IPS-15b (cell line): Measurements from ENCODE around the gene ATP6V0E1.
"Not testable (repeated sequence)": the region's sequence is repeated elsewhere in the genome, so short reads cannot be mapped to it uniquely, and the experiment has no call there.

ENCODE experiments used
- H3K27me3 ChIP-seq: one replicate; pipeline ENCODE4 v1.6.1; 2013; ENCODE audit warnings: low read length; ENCODE audit not compliant: control insufficient read depth, insufficient read depth
- H3K36me3 ChIP-seq: one replicate; pipeline ENCODE4 v1.6.1; 2013; ENCODE audit warnings: low read length; ENCODE audit not compliant: control insufficient read depth, insufficient read depth
- H3K4me1 ChIP-seq: one replicate; pipeline ENCODE4 v1.6.1; 2013; ENCODE audit warnings: mild to moderate bottlenecking, low read length; ENCODE audit not compliant: control insufficient read depth, insufficient read depth
- H3K4me3 ChIP-seq: one replicate; pipeline ENCODE4 v1.5.1; 2013; ENCODE audit warnings: low read depth, low read length
- H3K9ac ChIP-seq: one replicate; pipeline ENCODE4 v1.6.1; 2013; ENCODE audit warnings: low read depth, mild to moderate bottlenecking, low read length
- H3K9me3 ChIP-seq: one replicate; pipeline ENCODE4 v1.6.1; 2013; ENCODE audit warnings: mild to moderate bottlenecking, low read length; ENCODE audit not compliant: control insufficient read depth, insufficient read depth

The ATP6V0E1 gene

GRCh38 chr5:173011566-173011965 lies 28.0 kb downstream of the ATP6V0E1 start:
- Histone ChIP-seq H3K27me3 (no peaks in the 10 kb centered on the region), H3K36me3 (no peaks in the 10 kb centered on the region), H3K9ac (no peak overlapping the region), H3K4me1 (peaks cover 6% of the 10 kb centered on the region), H3K4me3 (no peak overlapping the region), H3K9me3 (no peaks in the 10 kb centered on the region)

DNA sequence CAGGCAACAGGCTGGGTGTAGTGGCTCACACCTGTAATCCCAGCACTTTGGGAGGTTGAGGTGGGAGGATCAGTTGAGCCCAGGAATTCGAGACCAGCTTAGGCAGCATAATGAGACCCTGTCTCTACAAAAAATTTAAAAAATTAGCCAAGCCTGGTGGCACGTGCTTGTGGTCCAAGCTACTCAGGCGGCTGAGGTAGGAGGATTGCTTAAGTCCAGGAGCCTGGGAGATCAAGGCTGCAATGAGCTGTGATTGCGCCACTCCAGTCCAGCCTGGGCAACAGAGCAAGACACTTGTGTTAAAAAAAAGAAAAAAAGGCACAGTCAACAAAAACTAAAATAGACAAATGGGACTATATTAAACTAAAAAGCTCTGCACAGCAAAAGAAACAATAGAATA lies 29.3 kb downstream of the ATP6V0E1 start:
- H3K4me3 ChIP-seq = no peak overlapping the region
- H3K4me1 ChIP-seq = peaks cover 7% of the 10 kb centered on the region
- H3K27me3 ChIP-seq = no peaks in the 10 kb centered on the region
- H3K36me3 ChIP-seq = no peaks in the 10 kb centered on the region
- H3K9me3 ChIP-seq = no peaks in the 10 kb centered on the region
- no peak overlapping the region for H3K9ac ChIP-seq

DNA sequence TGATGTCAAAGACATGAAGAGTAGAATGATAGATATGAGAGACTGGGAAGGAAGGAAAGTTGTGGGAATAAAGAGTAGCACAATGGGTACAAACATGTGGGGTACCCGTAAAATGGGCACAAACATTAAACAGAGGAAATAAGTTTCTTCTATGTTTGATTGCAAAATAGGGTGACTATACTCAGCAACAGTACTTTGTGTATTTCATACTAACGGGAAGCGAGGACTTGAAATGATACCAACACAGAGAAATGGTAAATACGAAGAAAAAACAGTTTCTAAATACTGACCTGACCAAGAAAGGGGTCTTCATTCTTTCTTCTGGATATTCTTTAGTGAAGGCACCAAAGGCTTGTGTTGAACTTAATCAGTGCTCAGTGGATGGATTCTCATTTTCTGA lies 31.1 kb downstream of the ATP6V0E1 start:
- Histone ChIP-seq H3K9me3 (no peaks in the 10 kb centered on the region), H3K4me3 (no peak overlapping the region), H3K4me1 (peaks cover 7% of the 10 kb centered on the region), H3K36me3 (no peaks in the 10 kb centered on the region), H3K27me3 (no peaks in the 10 kb centered on the region), H3K9ac (no peak overlapping the region)

GRCh38 chr5:173015192-173015591 lies 31.6 kb downstream of the ATP6V0E1 start:
- Histone ChIP-seq H3K36me3 (no peaks in the 10 kb centered on the region), H3K9ac (no peak overlapping the region), H3K4me1 (peaks cover 7% of the 10 kb centered on the region), H3K4me3 (no peak overlapping the region), H3K9me3 (no peaks in the 10 kb centered on the region), H3K27me3 (no peaks in the 10 kb centered on the region)

- H3K9me3 ChIP-seq = no peaks in the 10 kb centered on the region
- no peaks in the 10 kb centered on the region for H3K36me3 ChIP-seq
- no peaks in the 10 kb centered on the region for H3K27me3 ChIP-seq
- peaks cover 7% of the 10 kb centered on the region for H3K4me1 ChIP-seq
- no peak overlapping the region for H3K9ac ChIP-seq
- H3K4me3 ChIP-seq = no peak overlapping the region
Measured at GRCh38 chr5:173015598-173016455, 32.3 kb downstream of the ATP6V0E1 start.

GRCh38 chr5:173016598-173017046 lies 33.1 kb downstream of the ATP6V0E1 start:
- no peaks in the 10 kb centered on the region for H3K27me3 ChIP-seq
- no peak overlapping the region for H3K9ac ChIP-seq
- peaks cover 7% of the 10 kb centered on the region for H3K4me1 ChIP-seq
- no peaks in the 10 kb centered on the region for H3K9me3 ChIP-seq
- no peak overlapping the region for H3K4me3 ChIP-seq
- H3K36me3 ChIP-seq = no peaks in the 10 kb centered on the region

DNA sequence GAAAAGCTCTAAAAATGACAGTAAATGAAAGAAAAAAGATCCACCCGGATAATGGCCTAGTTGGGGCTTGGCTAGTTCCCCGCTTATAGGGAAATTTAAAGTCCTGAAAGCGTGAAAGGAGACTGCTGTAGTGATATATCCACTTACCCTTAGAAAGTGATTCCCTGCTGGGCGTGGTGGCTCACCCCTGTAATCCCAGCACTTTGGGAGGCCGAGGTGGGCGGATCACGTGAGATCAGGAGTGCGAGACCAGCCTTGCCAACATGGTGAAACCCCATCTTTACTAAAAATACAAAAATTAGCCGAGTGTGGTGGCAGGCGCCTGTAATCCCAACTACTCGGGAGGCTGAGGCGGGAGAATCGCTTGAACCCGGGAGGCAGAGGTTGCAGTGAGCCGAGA lies 33.5 kb downstream of the ATP6V0E1 start:
- not testable (repeated sequence) for H3K4me3 ChIP-seq, H3K27me3 ChIP-seq, H3K9me3 ChIP-seq, H3K4me1 ChIP-seq, H3K9ac ChIP-seq, H3K36me3 ChIP-seq

DNA sequence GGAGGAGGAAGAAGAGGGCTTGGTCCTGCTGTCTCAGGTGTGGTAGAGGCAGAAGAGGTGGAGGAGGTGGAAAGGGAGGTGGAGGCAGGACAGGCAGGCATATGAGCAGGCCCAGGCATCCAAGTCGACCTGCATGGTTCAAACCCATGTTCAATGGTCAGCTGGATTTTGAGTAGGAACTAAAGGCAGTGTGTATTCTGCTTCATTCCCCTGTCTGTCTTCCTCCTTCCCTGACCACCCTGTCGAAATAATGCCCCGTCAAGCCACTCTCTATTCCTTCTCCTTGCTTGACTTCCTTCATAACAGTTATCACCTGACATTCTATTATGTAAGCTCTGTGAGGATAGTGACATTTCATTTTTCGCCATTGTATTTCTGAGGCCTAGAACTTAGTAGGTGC lies 34.8 kb downstream of the ATP6V0E1 start:
- Histone ChIP-seq H3K9ac (no peak overlapping the region), H3K9me3 (no peaks in the 10 kb centered on the region), H3K4me3 (no peak overlapping the region), H3K4me1 (peaks cover 7% of the 10 kb centered on the region), H3K36me3 (no peaks in the 10 kb centered on the region), H3K27me3 (no peaks in the 10 kb centered on the region)

DNA sequence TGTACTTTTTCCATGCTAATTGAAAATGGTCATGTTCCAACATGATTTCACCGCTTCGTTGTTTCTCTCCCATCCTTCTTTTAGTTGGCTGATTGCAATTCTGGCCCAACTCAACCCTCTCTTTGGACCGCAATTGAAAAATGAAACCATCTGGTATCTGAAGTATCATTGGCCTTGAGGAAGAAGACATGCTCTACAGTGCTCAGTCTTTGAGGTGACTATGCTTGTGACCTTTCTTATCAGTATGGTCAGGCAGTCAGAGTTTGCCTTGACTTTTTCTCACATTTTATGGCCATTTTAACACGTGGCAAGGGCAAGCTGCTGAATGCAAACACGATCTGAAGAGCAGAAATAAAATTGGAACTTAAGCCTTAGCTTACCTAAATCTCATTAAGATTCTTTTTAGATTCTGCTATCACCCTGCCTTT lies 36.6 kb downstream of the ATP6V0E1 start:
- Histone ChIP-seq H3K27me3 (no peaks in the 10 kb centered on the region), H3K4me3 (no peak overlapping the region), H3K9ac (no peak overlapping the region), H3K4me1 (peaks cover 5% of the 10 kb centered on the region), H3K36me3 (no peaks in the 10 kb centered on the region), H3K9me3 (no peaks in the 10 kb centered on the region)

GRCh38 chr5:173020643-173021042 lies 37.1 kb downstream of the ATP6V0E1 start:
- Histone ChIP-seq H3K36me3 (no peaks in the 10 kb centered on the region), H3K4me1 (peaks cover 4% of the 10 kb centered on the region), H3K27me3 (no peaks in the 10 kb centered on the region), H3K9me3 (no peaks in the 10 kb centered on the region), H3K4me3 (no peak overlapping the region), H3K9ac (no peak overlapping the region)

DNA sequence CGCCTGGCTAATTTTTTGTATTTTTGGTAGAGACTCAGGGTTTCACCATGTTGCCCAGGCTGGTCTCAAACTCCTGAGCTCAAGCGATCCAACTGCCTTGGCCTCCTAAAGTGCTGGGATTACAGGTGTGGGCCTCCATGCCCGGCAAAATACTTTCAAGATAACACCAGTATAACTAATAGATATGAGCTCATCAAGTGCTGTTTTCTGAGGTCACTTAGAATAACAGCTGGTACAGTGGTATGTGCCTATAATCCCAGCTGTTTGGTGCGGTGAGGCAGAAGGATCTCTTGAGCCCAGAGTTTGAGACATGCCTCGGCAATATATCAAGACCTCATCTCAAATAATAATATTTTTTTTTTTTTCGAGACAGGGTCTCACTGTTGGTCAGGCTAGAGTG lies 42.1 kb downstream of the ATP6V0E1 start:
- H3K27me3 ChIP-seq = no peaks in the 10 kb centered on the region
- H3K4me3 ChIP-seq = no peak overlapping the region
- H3K9ac ChIP-seq = no peak overlapping the region
- H3K9me3 ChIP-seq = no peaks in the 10 kb centered on the region
- no peaks in the 10 kb centered on the region for H3K4me1 ChIP-seq
- H3K36me3 ChIP-seq = no peaks in the 10 kb centered on the region

DNA sequence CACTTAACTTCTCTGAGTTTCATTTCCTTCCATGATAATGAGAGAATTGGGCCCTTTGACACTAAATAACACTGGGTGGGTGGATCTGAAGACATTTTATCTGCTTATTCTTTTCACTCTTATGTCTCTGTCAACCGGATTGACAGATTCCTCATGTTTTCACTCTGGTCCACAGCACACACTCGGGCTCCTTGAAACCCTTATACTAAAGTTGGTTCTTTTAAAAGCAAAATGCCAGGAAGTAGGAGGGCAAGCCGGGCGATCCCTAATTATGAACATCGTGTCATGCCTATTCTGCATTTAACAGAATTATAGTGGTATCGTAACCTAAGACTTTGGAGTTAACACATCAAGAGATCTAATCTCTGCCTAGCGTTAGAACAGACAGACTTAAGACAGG lies 44.3 kb downstream of the ATP6V0E1 start:
- Histone ChIP-seq H3K9ac (no peak overlapping the region), H3K4me1 (no peaks in the 10 kb centered on the region), H3K9me3 (no peaks in the 10 kb centered on the region), H3K4me3 (no peak overlapping the region), H3K27me3 (no peaks in the 10 kb centered on the region), H3K36me3 (no peaks in the 10 kb centered on the region)
